ENCODE results near the gene RFTN1.

- TF ChIP-seq CTCF (conservative IDR thresholded peaks at IDR 0.05; ENCODE audit: low read length) = no peak
- no peak for TF ChIP-seq EZH2phosphoT487 (IDR thresholded peaks at IDR 0.05; ENCODE audit: borderline replicate concordance)
These were observed 177.5 kb downstream of the RFTN1 start for GRCh38 chr3:16335772-16336645.

All from Loucy (cell line).